ENCODE measurements around the gene HNRNPDL.

DNA sequence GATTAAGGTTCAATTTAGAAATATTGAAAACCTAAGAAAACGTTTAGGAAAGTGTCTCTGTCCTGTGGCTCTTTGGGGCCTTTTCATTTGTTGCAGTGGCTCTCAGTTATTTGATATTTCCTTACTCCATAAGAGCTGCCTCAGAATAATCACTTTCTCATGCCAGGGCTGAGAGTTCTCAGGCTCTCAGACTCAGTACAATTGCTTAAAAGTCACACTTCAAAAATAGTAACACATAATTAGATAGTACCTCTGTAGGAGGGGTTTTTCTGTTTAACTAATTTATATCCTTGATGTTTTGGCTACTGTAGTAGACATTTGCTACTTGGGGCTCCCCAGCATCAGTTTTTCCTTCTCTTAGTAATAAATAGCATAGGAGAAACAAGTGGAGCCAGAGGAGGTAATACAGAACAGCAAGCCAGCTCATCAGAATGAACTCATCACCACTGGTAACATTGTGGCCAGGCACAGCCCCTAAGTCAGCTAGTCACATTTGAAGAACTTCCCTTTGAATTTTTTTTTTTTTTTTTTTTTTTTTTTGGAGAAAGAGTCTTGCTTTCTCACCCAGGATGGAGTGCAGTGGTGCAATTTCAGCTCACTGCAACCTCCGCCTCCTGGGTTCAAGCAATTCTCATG is 48.5 kb downstream of the HNRNPDL start:
- TF ChIP-seq, protein P1, sequence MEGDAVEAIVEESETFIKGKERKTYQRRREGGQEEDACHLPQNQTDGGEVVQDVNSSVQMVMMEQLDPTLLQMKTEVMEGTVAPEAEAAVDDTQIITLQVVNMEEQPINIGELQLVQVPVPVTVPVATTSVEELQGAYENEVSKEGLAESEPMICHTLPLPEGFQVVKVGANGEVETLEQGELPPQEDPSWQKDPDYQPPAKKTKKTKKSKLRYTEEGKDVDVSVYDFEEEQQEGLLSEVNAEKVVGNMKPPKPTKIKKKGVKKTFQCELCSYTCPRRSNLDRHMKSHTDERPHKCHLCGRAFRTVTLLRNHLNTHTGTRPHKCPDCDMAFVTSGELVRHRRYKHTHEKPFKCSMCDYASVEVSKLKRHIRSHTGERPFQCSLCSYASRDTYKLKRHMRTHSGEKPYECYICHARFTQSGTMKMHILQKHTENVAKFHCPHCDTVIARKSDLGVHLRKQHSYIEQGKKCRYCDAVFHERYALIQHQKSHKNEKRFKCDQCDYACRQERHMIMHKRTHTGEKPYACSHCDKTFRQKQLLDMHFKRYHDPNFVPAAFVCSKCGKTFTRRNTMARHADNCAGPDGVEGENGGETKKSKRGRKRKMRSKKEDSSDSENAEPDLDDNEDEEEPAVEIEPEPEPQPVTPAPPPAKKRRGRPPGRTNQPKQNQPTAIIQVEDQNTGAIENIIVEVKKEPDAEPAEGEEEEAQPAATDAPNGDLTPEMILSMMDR (IDR thresholded peaks at IDR 0.05; ENCODE audit: insufficient read depth, low read length), result no peak
- no peak for TF ChIP-seq POLR2AphosphoS5 (IDR thresholded peaks at IDR 0.05; ENCODE audit: low read depth)

All from HL-60 (cell line).